Psoas muscle (tissue), 8 donors: Measurements from ENCODE around the gene HMG20B. TPM values are rescaled to one million over a fixed set of nuclear protein-coding genes. Genes with fewer than 3 reads are reported as not detected.

Experiments
- ATAC-seq, 4 donors: fragments of 200-7000 bp; cut with Tn5 transposase; one replicate each; pipeline ENCODE4 v1.9.1; 2020; ENCODE audit warnings: moderate library complexity in 3 of 4, mild to moderate bottlenecking in 2 of 4
- DNase-seq, 2 donors: peaks; one replicate each; pipeline ENCODE4 v3.0.0-alpha.2; 2020
- H3K27ac ChIP-seq: fragments of 200-600 bp; one replicate; pipeline ENCODE4 v1.8.0; 2022
- H3K27me3 ChIP-seq, 3 donors: fragments of 200-600 bp in 1 of 3; one replicate each; pipeline versions ENCODE4 v1.6.1 to v1.8.0; 2013 to 2022; ENCODE audit warnings: low read length in 2 of 3, mild to moderate bottlenecking in 2 of 3, moderate library complexity in 1 of 3; ENCODE audit not compliant: insufficient read depth in 3 of 3
- H3K36me3 ChIP-seq, 2 donors: fragments of 200-600 bp in 1 of 2; one replicate each; pipeline versions ENCODE4 v1.6.1 to v1.8.0; 2013 to 2022; ENCODE audit warnings: low read depth in 1 of 2, mild to moderate bottlenecking in 1 of 2, moderate library complexity in 1 of 2; ENCODE audit not compliant: insufficient read depth in 1 of 2
- H3K4me1 ChIP-seq: fragments of 200-600 bp; one replicate; pipeline ENCODE4 v1.8.0; 2022
- H3K4me3 ChIP-seq: fragments of 200-600 bp; one replicate; pipeline ENCODE4 v1.8.0; 2022; ENCODE audit warnings: mild to moderate bottlenecking
- H3K9me3 ChIP-seq: fragments of 200-600 bp; one replicate; pipeline ENCODE4 v1.8.0; 2022
- WGBS, 3 donors: extraction: QIAGEN DNeasy Blood & Tissue Kit; methylation state at CpG; one replicate each; pipeline versions ENCODE4 v1.1.6 to v1.1.7; 2013; 5-methylcytosine and 5-hydroxymethylcytosine counted together
- intact Hi-C, 2 donors: fragments of 100-400 bp; cut with DNase I; formaldehyde crosslinking; loops; one replicate each; pipeline versions ENCODE4 v1.11.0 to v1.14.2; 2022
- polyA plus RNA-seq, 3 donors: library from polyadenylated mRNA; stranded (reverse); fragments of 200-250 nt; gene quantifications; one replicate each; pipeline ENCODE4 v1.2.3, GENCODE V29; 2013
- total RNA-seq, 4 donors: library from RNA; stranded (reverse); fragmentation: NEBNext Ultra II Directional in 2 of 4; extraction: Animal tissue kit (Norgen Biotek cat#: 25700) in 2 of 4; gene quantifications; one replicate each; pipeline versions ENCODE4 v1.2.1 to v1.2.4, GENCODE V29; 2021 to 2023
- TF ChIP-seq, protein P1 (sequence below): fragments of 200-600 bp; IDR thresholded peaks from one replicate; pipeline ENCODE4 v1.8.0; 2022; ENCODE audit warnings: antibody characterized with exemption
- donor health status: healthy with polysubstance abuse.
- donor health status: DM: no; HTN: no; CAD: no; lungs with moderate emphysema.
- donor health status: Bipolar disorder and iron deficiency.
- donor health status: healthy.
- donor health status: DM: yes; HTN: yes; CAD: no.
- donor health status: DM: no; HTN: no; CAD: no.
- donor health status: DM: no; HTN: no; CAD: no.
- donor health status: DM: yes; HTN: yes; CAD: no.

The HMG20B gene
- total and polyA plus RNA-seq, 7 donors, result 14.3 to 27.2 (median 24.7) TPM

DNA sequence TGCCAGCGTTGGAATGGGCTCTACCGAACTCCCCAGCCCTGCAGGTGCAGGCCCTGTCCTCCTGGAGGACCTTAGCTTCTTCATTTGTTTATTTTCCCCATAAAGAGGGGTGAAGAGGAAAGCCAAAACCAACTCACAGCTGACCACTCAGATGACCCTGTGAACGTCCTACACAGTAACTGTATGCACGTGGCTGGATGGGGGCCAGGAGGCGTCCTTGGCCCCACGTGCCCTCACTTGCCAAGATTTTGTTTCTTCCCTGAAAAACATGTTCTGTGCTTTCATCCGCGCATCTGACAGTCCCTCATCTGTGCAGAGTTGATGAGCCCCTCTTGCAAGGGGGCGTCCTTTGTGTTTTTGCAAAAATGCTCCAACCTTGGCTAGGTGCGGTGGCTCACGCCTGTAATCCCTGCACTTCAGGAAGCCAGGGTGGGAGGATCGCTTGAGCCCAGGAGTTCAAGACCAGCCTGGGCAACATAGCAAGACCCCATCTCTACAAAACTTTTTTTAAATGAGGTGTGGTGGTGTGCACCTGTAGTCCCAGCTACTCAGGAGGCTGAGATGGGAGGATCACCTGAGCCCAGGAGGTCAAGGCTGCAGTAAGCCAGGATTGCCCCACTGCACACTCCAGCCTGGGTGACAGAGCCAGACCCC is 39.1 kb upstream of the HMG20B start:
- Histone ChIP-seq H3K27ac (no peak overlapping the region), H3K4me3 (no peak overlapping the region), H3K36me3 (peaks cover 3 to 64% of the 10 kb centered on the region in 2 donors), H3K27me3 (no peaks in the 10 kb centered on the region), H3K4me1 (no peaks in the 10 kb centered on the region), H3K9me3 (no peaks in the 10 kb centered on the region)
- DNase-seq, result no peak
- intact Hi-C loops, result no loop called here
- TF ChIP-seq, protein P1, sequence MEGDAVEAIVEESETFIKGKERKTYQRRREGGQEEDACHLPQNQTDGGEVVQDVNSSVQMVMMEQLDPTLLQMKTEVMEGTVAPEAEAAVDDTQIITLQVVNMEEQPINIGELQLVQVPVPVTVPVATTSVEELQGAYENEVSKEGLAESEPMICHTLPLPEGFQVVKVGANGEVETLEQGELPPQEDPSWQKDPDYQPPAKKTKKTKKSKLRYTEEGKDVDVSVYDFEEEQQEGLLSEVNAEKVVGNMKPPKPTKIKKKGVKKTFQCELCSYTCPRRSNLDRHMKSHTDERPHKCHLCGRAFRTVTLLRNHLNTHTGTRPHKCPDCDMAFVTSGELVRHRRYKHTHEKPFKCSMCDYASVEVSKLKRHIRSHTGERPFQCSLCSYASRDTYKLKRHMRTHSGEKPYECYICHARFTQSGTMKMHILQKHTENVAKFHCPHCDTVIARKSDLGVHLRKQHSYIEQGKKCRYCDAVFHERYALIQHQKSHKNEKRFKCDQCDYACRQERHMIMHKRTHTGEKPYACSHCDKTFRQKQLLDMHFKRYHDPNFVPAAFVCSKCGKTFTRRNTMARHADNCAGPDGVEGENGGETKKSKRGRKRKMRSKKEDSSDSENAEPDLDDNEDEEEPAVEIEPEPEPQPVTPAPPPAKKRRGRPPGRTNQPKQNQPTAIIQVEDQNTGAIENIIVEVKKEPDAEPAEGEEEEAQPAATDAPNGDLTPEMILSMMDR, result no peak
- ATAC-seq, result no peak
- WGBS, 3 donors, result 74 to 79% (median 76%) methylated on average over 12 of the region's 12 CpGs

DNA sequence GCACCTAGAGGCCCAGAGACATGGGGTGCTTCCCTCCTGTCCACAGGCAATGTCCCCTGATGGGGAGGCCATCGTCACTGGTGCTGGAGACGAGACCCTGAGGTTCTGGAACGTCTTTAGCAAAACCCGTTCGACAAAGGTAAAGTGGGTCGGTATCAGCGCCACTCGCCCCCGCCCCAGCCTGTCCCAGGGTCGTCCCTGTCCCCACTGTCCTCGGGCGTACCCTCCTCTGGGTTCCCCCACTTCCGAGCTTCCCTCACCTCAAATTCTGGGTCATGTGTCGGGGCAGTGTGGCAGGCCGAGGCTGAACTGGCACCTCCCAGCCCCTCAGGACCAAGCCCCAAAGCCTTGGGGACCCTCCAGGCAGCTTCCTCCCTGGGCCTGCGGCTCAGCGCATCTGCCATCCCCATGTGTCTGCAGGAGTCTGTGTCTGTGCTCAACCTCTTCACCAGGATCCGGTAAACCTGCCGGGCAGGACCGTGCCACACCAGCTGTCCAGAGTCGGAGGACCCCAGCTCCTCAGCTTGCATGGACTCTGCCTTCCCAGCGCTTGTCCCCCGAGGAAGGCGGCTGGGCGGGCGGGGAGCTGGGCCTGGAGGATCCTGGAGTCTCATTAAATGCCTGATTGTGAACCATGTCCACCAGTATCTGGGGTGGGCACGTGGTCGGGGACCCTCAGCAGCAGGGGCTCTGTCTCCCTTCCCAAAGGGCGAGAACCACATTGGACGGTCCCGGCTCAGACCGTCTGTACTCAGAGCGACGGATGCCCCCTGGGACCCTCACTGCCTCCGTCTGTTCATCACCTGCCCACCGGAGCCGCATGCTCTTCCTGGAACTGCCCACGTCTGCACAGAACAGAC is 38.1 kb upstream of the HMG20B start:
- DNase-seq, result no peak
- WGBS, 3 donors, result 90 to 91% (median 91%) methylated on average over 38 of the region's 38 CpGs
- Histone ChIP-seq H3K9me3 (no peaks in the 10 kb centered on the region), H3K27me3 (no peaks in the 10 kb centered on the region), H3K4me1 (no peaks in the 10 kb centered on the region), H3K4me3 (no peak overlapping the region), H3K36me3 (peaks cover 3 to 64% of the 10 kb centered on the region in 2 donors), H3K27ac (no peak overlapping the region)
- intact Hi-C loops, result no loop called here
- no peak for ATAC-seq
- TF ChIP-seq, protein P1, result no peak

DNA sequence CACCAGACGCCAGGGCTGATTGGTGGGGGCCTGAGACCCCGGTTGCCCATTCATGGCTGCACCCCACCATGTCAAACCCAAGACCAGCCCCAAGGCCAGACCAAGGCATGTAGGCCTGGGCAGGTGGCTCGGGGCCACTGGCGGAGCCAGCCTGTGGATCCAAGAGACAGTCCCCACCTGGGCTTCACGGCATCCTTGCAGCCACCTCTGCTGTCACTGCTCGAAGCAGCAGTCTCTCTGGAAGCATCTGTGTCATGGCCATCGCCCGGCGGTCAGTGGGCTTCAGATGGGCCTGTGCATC is 37.6 kb upstream of the HMG20B start:
- intact Hi-C loops, result no loop called here
- Histone ChIP-seq H3K9me3 (no peaks in the 10 kb centered on the region), H3K27me3 (no peaks in the 10 kb centered on the region), H3K36me3 (peaks cover 3 to 64% of the 10 kb centered on the region in 2 donors), H3K4me3 (no peak overlapping the region), H3K4me1 (no peaks in the 10 kb centered on the region), H3K27ac (no peak overlapping the region)
- TF ChIP-seq, protein P1, result no peak
- no peak for ATAC-seq
- no peak for DNase-seq
- 94 to 95% (median 94%) methylated on average over 9 of the region's 9 CpGs for WGBS, 3 donors

DNA sequence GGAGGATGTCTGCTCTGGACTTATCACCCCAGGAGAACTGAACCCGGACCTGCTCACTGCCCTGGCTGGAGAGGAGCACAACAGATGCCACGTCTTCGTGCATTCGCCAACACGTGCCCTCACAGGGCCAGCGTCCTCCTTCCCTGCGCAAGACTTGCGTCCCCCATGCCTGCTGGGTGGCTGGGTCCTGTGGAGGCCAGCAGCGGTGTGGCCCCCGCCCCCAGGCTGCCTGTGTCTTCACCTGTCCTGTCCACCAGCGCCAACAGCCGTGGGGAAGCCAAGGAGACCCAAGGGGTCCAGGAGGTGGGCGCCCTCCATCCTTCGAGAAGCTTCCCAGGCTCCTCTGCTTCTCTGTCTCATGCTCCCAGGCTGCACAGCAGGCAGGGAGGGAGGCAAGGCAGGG is 37.2 kb upstream of the HMG20B start:
- H3K9me3 ChIP-seq, result no peaks in the 10 kb centered on the region
- H3K36me3 ChIP-seq, result peaks cover 3 to 62% of the 10 kb centered on the region in 2 donors
- H3K4me1 ChIP-seq, result no peaks in the 10 kb centered on the region
- no peak for ATAC-seq
- TF ChIP-seq, protein P1, result no peak
- intact Hi-C loops, result no loop called here
- no peak for DNase-seq
- no peak overlapping the region for H3K4me3 ChIP-seq
- WGBS, 3 donors, result 88 to 95% (median 92%) methylated on average over 14 of the region's 14 CpGs
- no peak overlapping the region for H3K27ac ChIP-seq
- H3K27me3 ChIP-seq, result no peaks in the 10 kb centered on the region
